GM23338 (cell line): ENCODE measurements around the gene TSPAN13. TPM values are rescaled to one million over a fixed set of nuclear protein-coding genes. Genes with fewer than 3 reads are reported as not detected.

ENCODE experiments used
- ATAC-seq: fragments of 200-7000 bp; cut with Tn5 transposase; 3 replicates; pipeline ENCODE4 v1.9.1; 2020
- DNase-seq: peaks from one replicate; pipeline ENCODE4 v3.0.0-alpha.2; 2015; ENCODE audit warnings: low spot score
- H2AFZ ChIP-seq: fragments of 200-600 bp; sonication (generic); 2 replicates; pipeline ENCODE4 v1.8.0; 2016; ENCODE audit warnings: antibody characterized with exemption, mild to moderate bottlenecking, moderate library complexity
- H3F3A ChIP-seq: fragments of 200-600 bp; sonication (generic); replicated peaks from 2 replicates; pipeline ENCODE4 v1.8.0; 2017; ENCODE audit warnings: antibody characterized with exemption, mixed run types, low read depth
- H3K27ac ChIP-seq: fragments of 200-600 bp; sonication (generic); 2 replicates; pipeline ENCODE4 v1.6.1; 2016; ENCODE audit warnings: low read depth
- H3K27me3 ChIP-seq: fragments of 200-600 bp; sonication (generic); 2 replicates; pipeline ENCODE4 v1.8.0; 2016; ENCODE audit warnings: mild to moderate bottlenecking, mixed run types, moderate library complexity; ENCODE audit not compliant: insufficient read depth
- H3K36me3 ChIP-seq: fragments of 200-600 bp; sonication (generic); 2 replicates; pipeline ENCODE4 v1.8.0; 2016; ENCODE audit warnings: mild to moderate bottlenecking; ENCODE audit not compliant: insufficient read depth
- H3K4me1 ChIP-seq: fragments of 200-600 bp; sonication (generic); 2 replicates; pipeline ENCODE4 v1.8.0; 2016; ENCODE audit warnings: mild to moderate bottlenecking, moderate library complexity; ENCODE audit not compliant: insufficient read depth
- H3K4me2 ChIP-seq: fragments of 200-600 bp; sonication (generic); 2 replicates; pipeline ENCODE4 v1.7.1; 2017; ENCODE audit warnings: mixed run types
- H3K4me3 ChIP-seq: fragments of 200-600 bp; sonication (generic); 2 replicates; pipeline ENCODE4 v1.6.1; 2016; ENCODE audit warnings: mixed run types
- H3K79me2 ChIP-seq: fragments of 200-600 bp; sonication (generic); replicated peaks from 2 replicates; pipeline ENCODE4 v1.8.0; 2017; ENCODE audit warnings: mild to moderate bottlenecking; ENCODE audit not compliant: insufficient read depth
- H3K9me2 ChIP-seq: fragments of 200-600 bp; sonication (generic); 2 replicates; pipeline ENCODE4 v1.8.0; 2017; ENCODE audit not compliant: insufficient read depth
- H4K20me1 ChIP-seq: fragments of 200-600 bp; sonication (generic); replicated peaks from 2 replicates; pipeline ENCODE4 v1.8.0; 2017; ENCODE audit warnings: mild to moderate bottlenecking; ENCODE audit not compliant: insufficient read depth
- H3K27ac Mint-ChIP-seq: 2 replicates; pipeline ENCODE4 v1.8.0; 2020; ENCODE audit warnings: inconsistent platforms, mild to moderate bottlenecking, moderate library complexity, mixed read lengths
- H3K27me3 Mint-ChIP-seq: 3 replicates; pipeline ENCODE4 v1.8.0; 2022; ENCODE audit warnings: low read depth, mild to moderate bottlenecking, moderate library complexity, mixed read lengths, inconsistent platforms; ENCODE audit not compliant: insufficient read depth, poor library complexity
- H3K36me3 Mint-ChIP-seq: 3 replicates; pipeline ENCODE4 v1.8.0; 2021; ENCODE audit warnings: low read depth, mild to moderate bottlenecking, inconsistent platforms, moderate library complexity, mixed read lengths
- H3K4me1 Mint-ChIP-seq: 3 replicates; pipeline ENCODE4 v1.8.0; 2020; ENCODE audit warnings: mild to moderate bottlenecking, inconsistent platforms, mixed read lengths
- H3K4me3 Mint-ChIP-seq: 3 replicates; pipeline ENCODE4 v1.8.0; 2021; ENCODE audit warnings: moderate library complexity, mild to moderate bottlenecking, inconsistent platforms, mixed read lengths
- H3K9me3 Mint-ChIP-seq: 3 replicates; pipeline ENCODE4 v1.8.0; 2020; ENCODE audit warnings: moderate library complexity, mild to moderate bottlenecking, inconsistent platforms, mixed read lengths
- CREB1 ChIP-seq: fragments of 250-450 bp; sonication (Bioruptor Pico); IDR thresholded peaks from 2 replicates; pipeline ENCODE4 v1.5.0; 2020; ENCODE audit warnings: low read depth, mild to moderate bottlenecking, moderate library complexity
- EZH2 ChIP-seq: fragments of 200-600 bp; sonication (generic); IDR thresholded peaks from one replicate; pipeline ENCODE4 v1.8.0; 2017; ENCODE audit warnings: antibody characterized with exemption, mild to moderate bottlenecking, low read depth; ENCODE audit not compliant: unreplicated experiment
- EZH2phosphoT487 ChIP-seq: fragments of 200-600 bp; sonication (generic); IDR thresholded peaks from one replicate; pipeline ENCODE4 v1.8.1; 2018; ENCODE audit warnings: antibody characterized with exemption; ENCODE audit not compliant: unreplicated experiment
- JUNB ChIP-seq: IDR thresholded peaks from one replicate; pipeline ENCODE4 v1.6.1; 2016; ENCODE audit warnings: antibody characterized with exemption; ENCODE audit not compliant: unreplicated experiment
- NANOG ChIP-seq: IDR thresholded peaks from 2 replicates; pipeline ENCODE4 v1.6.1; 2016; ENCODE audit warnings: antibody characterized with exemption, borderline replicate concordance
- POLR2AphosphoS5 ChIP-seq: IDR thresholded peaks from 2 replicates; pipeline ENCODE4 v1.6.1; 2016; ENCODE audit warnings: antibody characterized with exemption, low read depth
- REST ChIP-seq: IDR thresholded peaks from one replicate; pipeline ENCODE4 v1.6.1; 2018; ENCODE audit warnings: antibody characterized with exemption; ENCODE audit not compliant: unreplicated experiment
- STAT1 ChIP-seq: IDR thresholded peaks from one replicate; pipeline ENCODE4 v1.6.1; 2016; ENCODE audit warnings: antibody characterized with exemption; ENCODE audit not compliant: unreplicated experiment
- ZNF331 ChIP-seq: fragments of 250-450 bp; sonication (Bioruptor Pico); IDR thresholded peaks from 2 replicates; pipeline ENCODE4 v1.5.0; 2020; ENCODE audit warnings: low read depth, mild to moderate bottlenecking, moderate library complexity
- ZNF462 ChIP-seq: fragments of 250-450 bp; sonication (Bioruptor Pico); IDR thresholded peaks from 2 replicates; pipeline ENCODE4 v1.5.0; 2020; ENCODE audit warnings: mild to moderate bottlenecking, moderate library complexity
- polyA plus RNA-seq: library from polyadenylated mRNA; unstranded; fragments of >200 nt; fragmentation: Nextera tagmentation; extraction: Ambion mirVana; gene quantifications from 2 replicates; pipeline ENCODE4 v1.2.1, GENCODE V29; 2016
- total RNA-seq: library from RNA; depleted of rRNA; stranded (reverse); fragments of >200 nt; shearing (Covaris generic); gene quantifications from 2 replicates; pipeline ENCODE4 v1.2.3, GENCODE V29; 2014

Gene TSPAN13
- total and polyA plus RNA-seq, 2 experiments from 2014 or later = 27.6 to 40.9 TPM

GRCh38 chr7:16732828-16733227, 20.7 kb upstream of the TSPAN13 start:
- Histone ChIP-seq H3K79me2 (no peaks in the 10 kb centered on the region), H3K4me3 (no peak overlapping the region), H3K4me1 (peaks cover 8% of the 10 kb centered on the region), H3F3A (no peaks in the 10 kb centered on the region), H4K20me1 (no peaks in the 10 kb centered on the region), H3K36me3 (no peaks in the 10 kb centered on the region), H3K9me2 (no peaks in the 10 kb centered on the region), H3K27ac (no peak overlapping the region), H3K27me3 (no peaks in the 10 kb centered on the region), H2AFZ (no peak overlapping the region), H3K4me2 (no peak overlapping the region)
- Mint-ChIP-seq H3K27ac (no peak overlapping the region), H3K4me1 (peaks cover 7% of the 10 kb centered on the region), H3K36me3 (no peaks in the 10 kb centered on the region), H3K4me3 (no peak overlapping the region), H3K9me3 (no peaks in the 10 kb centered on the region; the same call in 2 of the 3 replicates), H3K27me3 (no peaks in the 10 kb centered on the region)
- no peak for DNase-seq
- TF ChIP-seq STAT1 (no peak), POLR2AphosphoS5 (no peak), EZH2phosphoT487 (no peak)
- no peak for ATAC-seq

GRCh38 chr7:16734148-16734726, 19.3 kb upstream of the TSPAN13 start:
- Histone ChIP-seq H3K4me3 (no peak overlapping the region), H3K27me3 (no peaks in the 10 kb centered on the region), H3F3A (no peaks in the 10 kb centered on the region), H3K36me3 (no peaks in the 10 kb centered on the region), H4K20me1 (no peaks in the 10 kb centered on the region), H3K4me1 (peaks cover 8% of the 10 kb centered on the region), H3K9me2 (no peaks in the 10 kb centered on the region), H3K79me2 (no peaks in the 10 kb centered on the region), H3K27ac (no peak overlapping the region), H3K4me2 (no peak overlapping the region), H2AFZ (no peak overlapping the region)
- Mint-ChIP-seq H3K9me3 (no peaks in the 10 kb centered on the region; the same call in 2 of the 3 replicates), H3K27me3 (no peaks in the 10 kb centered on the region), H3K36me3 (no peaks in the 10 kb centered on the region), H3K4me1 (peaks cover 11% of the 10 kb centered on the region), H3K27ac (no peak overlapping the region), H3K4me3 (no peak overlapping the region)
- DNase-seq (no peak), ATAC-seq (no peak)
- TF ChIP-seq JUNB = no peak
- no peak for TF ChIP-seq EZH2
- no peak for TF ChIP-seq EZH2phosphoT487
- no peak for TF ChIP-seq CREB1 (CRISPR knock-in tag)
- TF ChIP-seq POLR2AphosphoS5 = no peak
- no peak for TF ChIP-seq ZNF462
- TF ChIP-seq NANOG = no peak
- no peak for TF ChIP-seq REST
- no peak for TF ChIP-seq ZNF331 (CRISPR knock-in tag)
